Mucosa of gallbladder (tissue), 1 donor: Measurements from ENCODE around the gene SALL3. TPM values are rescaled to one million over a fixed set of nuclear protein-coding genes. Genes with fewer than 3 reads are reported as not detected.

Experiments used
- DNase-seq: peaks from one replicate; pipeline ENCODE4 v3.0.0-alpha.2; 2020; ENCODE audit warnings: low spot score
- total RNA-seq: library from RNA; stranded (reverse); gene quantifications from one replicate; pipeline ENCODE4 v1.2.1, GENCODE V29; 2021
- donor health status: DM: no; HTN: no; CAD: no.

SALL3 gene
- total RNA-seq, 1 donor from 2014 or later = 0.17 TPM

GRCh38 chr18:79006106-79006795, 26.6 kb downstream of the SALL3 start:
- DNase-seq = no peak

GRCh38 chr18:79007440-79007839, 27.8 kb downstream of the SALL3 start:
- DNase-seq = no peak

- no peak for DNase-seq
Measured at GRCh38 chr18:79008356-79008940, 28.8 kb downstream of the SALL3 start.

GRCh38 chr18:79010802-79011201, 31.2 kb downstream of the SALL3 start:
- no peak for DNase-seq

GRCh38 chr18:79011300-79011870, 31.8 kb downstream of the SALL3 start:
- DNase-seq = no peak

GRCh38 chr18:79013869-79014268, 34.3 kb downstream of the SALL3 start:
- no peak for DNase-seq

GRCh38 chr18:79018911-79019310, 39.3 kb downstream of the SALL3 start:
- no peak for DNase-seq

- no peak for DNase-seq
Measured at GRCh38 chr18:79019881-79020280, 40.3 kb downstream of the SALL3 start.

GRCh38 chr18:79022603-79023002, 43.0 kb downstream of the SALL3 start:
- no peak for DNase-seq

GRCh38 chr18:79026491-79026890, 46.9 kb downstream of the SALL3 start:
- no peak for DNase-seq

- no peak for DNase-seq
Measured at GRCh38 chr18:79030680-79031079, 51.1 kb downstream of the SALL3 start.

GRCh38 chr18:79042276-79042675, 62.7 kb downstream of the SALL3 start:
- DNase-seq = no peak

GRCh38 chr18:79043288-79043687, 63.7 kb downstream of the SALL3 start:
- no peak for DNase-seq

- DNase-seq = peak; percentile 29
Measured at GRCh38 chr18:79046522-79046921, 66.9 kb downstream of the SALL3 start.

- DNase-seq = no peak
Measured at GRCh38 chr18:79047556-79048244, 68.1 kb downstream of the SALL3 start.

- no peak for DNase-seq
Measured at GRCh38 chr18:79048245-79048632, 68.6 kb downstream of the SALL3 start.

- DNase-seq = peak; percentile 24
Measured at GRCh38 chr18:79049506-79049905, 69.9 kb downstream of the SALL3 start.

Other genes with a start within 250 kb of the SALL3 start
- 28.5 TPM for gene ATP9B, start 89.6 kb downstream of the SALL3 start, total RNA-seq